GM18858 (cell line): ENCODE results near the gene ELAC2.

ENCODE experiments used
- ATAC-seq: cut with Tn5 transposase; IDR thresholded peaks from one replicate; pipeline ENCODE4 v1.9.1; 2021; ENCODE audit not compliant: unreplicated experiment

ELAC2 gene

GRCh38 chr17:13024526-13025257 lies 6.9 kb upstream of the ELAC2 start:
- ATAC-seq = peak; percentile 95

DNA sequence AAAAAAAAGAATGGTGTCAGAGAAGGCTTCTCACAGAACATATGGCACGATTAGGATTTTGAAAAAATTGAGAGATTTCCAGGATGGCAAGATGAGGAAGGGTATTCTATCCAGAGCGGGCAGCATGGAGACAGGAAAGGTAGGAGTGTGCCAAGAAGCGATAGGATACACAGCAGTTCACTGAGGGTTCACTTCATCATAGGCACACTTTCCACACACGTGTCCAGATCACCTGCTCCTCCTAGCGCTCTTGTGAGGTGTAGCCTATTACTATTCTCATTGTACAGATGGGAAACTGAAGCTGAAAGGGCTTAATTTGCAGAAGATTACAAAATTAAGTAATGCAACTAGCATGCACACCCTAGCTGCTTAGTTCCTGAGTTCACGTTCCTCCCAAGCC lies 6.2 kb upstream of the ELAC2 start:
- no peak for ATAC-seq

DNA sequence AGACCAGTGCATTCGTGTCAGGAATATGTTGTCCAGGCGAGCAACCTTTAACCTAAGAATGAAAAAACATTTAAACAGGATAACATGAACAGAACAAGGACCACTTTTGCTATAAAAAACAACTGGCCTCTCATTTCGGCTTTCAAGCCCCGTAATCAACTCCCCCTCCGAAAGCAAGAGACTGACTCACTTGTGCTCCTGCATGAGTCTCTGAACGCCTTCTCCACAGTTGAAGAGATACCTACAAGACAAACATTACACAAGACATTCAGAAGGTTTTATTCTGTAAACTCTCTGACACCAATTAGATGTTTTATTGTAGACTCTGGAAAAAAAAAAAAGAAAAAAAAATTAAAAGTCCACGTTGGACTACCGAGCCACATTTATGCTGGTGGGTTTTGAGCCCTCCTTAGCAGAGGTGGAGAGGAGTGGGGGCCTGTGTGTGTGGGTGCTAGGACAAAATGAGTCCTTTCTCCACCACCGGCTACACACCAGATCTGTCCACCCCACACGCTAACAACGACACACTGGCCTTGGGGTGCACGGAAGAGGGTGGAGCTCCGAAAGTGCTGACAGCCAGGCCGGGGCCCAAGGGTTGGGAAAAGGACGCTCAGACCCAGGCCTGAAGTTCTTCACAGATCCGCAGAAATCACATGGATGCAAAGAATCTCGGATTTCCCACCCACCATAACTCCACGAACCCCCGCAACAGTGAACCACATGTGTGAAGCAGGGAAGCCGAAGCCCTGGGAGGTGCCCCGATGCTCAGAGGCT lies 759 bp downstream of the ELAC2 start:
- ATAC-seq = no peak

GRCh38 chr17:13014801-13015200 lies 3.0 kb downstream of the ELAC2 start:
- ATAC-seq = no peak

- no peak for ATAC-seq
Measured at GRCh38 chr17:13010959-13011358, 6.9 kb downstream of the ELAC2 start.

- ATAC-seq = no peak
Measured at GRCh38 chr17:13008461-13008860, 9.4 kb downstream of the ELAC2 start.

GRCh38 chr17:13005530-13005929 lies 12.3 kb downstream of the ELAC2 start:
- ATAC-seq = no peak

DNA sequence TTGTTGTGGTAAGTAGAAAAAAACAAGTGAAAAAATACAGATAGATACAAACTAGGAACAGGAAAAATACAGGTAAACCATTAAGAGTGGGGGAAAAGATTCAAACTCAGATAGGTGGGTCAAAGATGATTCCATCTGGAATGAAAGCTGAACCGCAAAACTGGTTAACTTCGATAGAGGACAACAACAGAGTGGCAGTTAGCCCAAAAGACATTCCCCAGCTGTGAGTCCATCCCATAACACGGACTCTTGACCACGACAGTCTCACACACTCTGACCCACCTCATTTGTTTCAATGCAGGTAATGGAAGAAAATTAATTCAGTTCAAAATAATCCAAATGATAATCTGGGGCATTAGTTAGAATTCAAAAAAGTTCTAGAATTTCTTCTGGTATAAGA lies 13.5 kb downstream of the ELAC2 start:
- no peak for ATAC-seq

GRCh38 chr17:13003927-13004326 lies 13.9 kb downstream of the ELAC2 start:
- ATAC-seq = no peak

- ATAC-seq = no peak
Measured at GRCh38 chr17:13003454-13003851, 14.4 kb downstream of the ELAC2 start.

DNA sequence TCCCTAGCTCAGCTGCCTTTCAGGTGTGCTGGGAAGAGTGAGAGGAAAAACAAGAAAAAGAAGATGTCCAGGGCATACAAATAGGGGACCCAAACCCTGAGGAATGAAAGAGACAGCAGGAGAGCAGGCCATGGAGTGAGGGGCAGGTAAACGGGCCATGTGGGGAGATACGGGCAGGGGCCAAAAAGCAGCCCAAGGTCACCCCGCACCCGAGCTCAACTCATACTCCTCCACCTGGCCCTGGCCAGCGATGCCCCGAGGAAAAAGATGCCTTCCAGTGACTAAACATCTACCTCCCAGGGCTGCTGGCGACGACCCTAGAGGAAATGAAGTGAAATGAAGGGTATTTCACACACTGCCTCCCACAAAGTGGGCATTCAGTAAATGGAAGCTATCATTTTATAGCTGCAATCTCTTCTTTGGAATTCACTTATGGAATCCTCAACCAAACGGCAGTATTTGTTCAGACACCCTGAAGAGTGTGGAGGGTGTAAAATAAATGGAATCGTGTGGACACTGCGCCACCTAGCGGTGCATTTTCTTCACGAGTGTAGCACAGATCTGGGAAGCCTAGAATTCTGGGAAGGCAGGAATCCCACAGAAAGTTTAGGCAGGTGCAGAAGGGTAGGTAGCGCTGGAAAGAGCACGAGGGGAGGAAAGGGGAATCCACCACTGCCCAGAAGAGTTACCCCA lies 14.9 kb downstream of the ELAC2 start:
- no peak for ATAC-seq

- no peak for ATAC-seq
Measured at GRCh38 chr17:13001991-13002615, 15.7 kb downstream of the ELAC2 start.

GRCh38 chr17:13000561-13000960 lies 17.3 kb downstream of the ELAC2 start:
- ATAC-seq = no peak

DNA sequence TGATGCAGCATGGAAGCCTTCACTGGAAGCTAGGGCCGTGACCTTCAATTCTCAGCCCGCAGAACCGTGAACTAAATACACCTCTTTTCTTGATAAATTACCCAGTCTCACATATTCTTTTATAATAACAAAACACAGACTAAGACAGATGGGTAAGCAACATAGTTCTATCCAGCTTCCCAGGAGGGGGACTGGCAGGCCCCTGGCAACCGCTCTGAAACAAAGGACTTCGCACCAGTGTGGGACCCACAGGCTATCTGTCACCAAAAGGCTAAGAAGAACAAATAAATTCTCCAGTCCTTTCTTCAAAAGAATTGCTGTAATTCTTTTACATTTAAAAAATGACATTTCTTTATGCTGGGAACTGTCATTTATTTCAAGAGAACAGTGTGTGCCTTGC lies 19.0 kb downstream of the ELAC2 start:
- ATAC-seq = no peak

DNA sequence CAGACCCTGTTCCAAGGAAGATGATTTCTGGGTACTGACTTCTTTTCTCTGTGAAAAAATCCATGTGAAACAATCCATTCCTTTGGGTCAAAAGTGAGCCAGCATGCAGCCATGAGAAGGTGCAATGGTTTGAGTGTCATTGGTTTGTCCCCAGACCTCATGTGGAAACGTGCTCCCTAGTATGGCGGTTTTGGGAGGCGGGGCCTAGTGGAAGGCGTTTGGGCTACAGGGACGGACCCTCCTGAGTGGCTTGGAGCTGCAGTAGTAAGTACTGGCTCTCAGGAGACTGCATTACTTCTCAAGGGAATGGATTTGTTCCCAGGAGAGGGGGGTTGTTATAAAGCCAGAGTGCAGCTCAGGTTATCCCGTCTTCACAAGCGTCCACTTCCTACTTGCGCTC lies 19.4 kb downstream of the ELAC2 start:
- ATAC-seq = no peak

DNA sequence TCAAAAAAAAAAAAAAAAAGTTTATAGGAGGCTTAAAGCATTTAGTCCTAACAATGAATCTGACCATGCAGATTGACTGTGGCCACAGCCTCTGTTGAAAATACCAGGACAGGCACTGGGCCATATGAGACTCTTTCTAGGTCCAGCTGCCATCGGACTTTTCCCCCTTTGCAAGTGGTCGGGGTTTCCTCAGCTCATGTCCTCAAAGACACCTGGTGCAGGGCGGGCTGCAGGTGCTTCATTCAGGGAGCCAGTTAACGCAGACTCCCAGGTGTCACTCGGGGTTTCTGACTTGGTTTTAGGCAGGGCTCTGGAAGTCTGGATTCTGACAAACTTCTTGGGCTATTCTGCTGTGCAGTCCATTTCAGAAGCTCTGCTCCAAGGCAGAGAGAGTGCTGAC lies 20.9 kb downstream of the ELAC2 start:
- no peak for ATAC-seq

DNA sequence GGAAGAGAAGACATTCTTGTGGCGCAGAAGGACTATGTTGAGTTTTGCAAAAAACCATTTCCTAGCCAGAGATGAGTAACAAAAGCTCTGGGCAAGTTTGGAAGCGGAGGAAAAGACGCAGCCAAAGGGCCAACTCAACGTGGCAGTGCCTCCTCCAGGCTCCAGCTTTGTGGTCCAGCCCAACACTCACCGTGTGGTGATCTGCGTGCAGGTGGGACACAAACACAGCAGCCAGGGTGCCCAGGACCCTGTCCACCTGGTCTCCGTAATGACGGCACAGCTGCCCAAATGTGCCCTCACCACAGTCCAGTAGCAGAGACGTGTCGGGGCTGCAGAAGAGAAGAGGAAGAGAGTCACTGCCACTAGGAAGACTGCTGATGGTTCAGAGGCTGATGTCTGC lies 21.5 kb downstream of the ELAC2 start:
- no peak for ATAC-seq

GRCh38 chr17:12995896-12996295 lies 21.9 kb downstream of the ELAC2 start:
- ATAC-seq = no peak

- no peak for ATAC-seq
Measured at GRCh38 chr17:12995106-12995895, 22.5 kb downstream of the ELAC2 start.

- no peak for ATAC-seq
Measured at GRCh38 chr17:12994341-12995074, 23.3 kb downstream of the ELAC2 start.
